Testis (tissue), 2 donors: ENCODE results near the gene PCSK6.

Source experiments
- CTCF ChIP-seq, 3 experiments: fragments of 450-650 bp in 2 of 3; fragments of 200-600 bp in 1 of 3; sonication (generic) in 1 of 3; IDR thresholded peaks; one replicate each; pipeline ENCODE4 v1.5.1; 2016 to 2019; ENCODE audit warnings: antibody characterized with exemption in 3 of 3, mild to moderate bottlenecking in 2 of 3, moderate library complexity in 1 of 3
- POLR2A ChIP-seq: fragments of 450-650 bp; IDR thresholded peaks from one replicate; pipeline ENCODE4 v1.6.1; 2017; ENCODE audit warnings: antibody characterized with exemption, mild to moderate bottlenecking, moderate library complexity

- no peak for TF ChIP-seq CTCF (IDR thresholded peaks at IDR 0.05)
- no peak for TF ChIP-seq POLR2A
These were observed 92.8 kb downstream of the PCSK6 start for GRCh38 chr15:101396484-101397261.
